GM18519 (cell line): ENCODE results near the gene RPL37A.
"Not testable (repeated sequence)": the region's sequence is repeated elsewhere in the genome, so short reads cannot be mapped to it uniquely, and the experiment has no call there.

ENCODE experiments used
- ATAC-seq: cut with Tn5 transposase; IDR thresholded peaks from one replicate; pipeline ENCODE4 v1.9.1; 2021; ENCODE audit warnings: mild to moderate bottlenecking, moderate library complexity; ENCODE audit not compliant: unreplicated experiment, low FRiP score

RPL37A gene

DNA sequence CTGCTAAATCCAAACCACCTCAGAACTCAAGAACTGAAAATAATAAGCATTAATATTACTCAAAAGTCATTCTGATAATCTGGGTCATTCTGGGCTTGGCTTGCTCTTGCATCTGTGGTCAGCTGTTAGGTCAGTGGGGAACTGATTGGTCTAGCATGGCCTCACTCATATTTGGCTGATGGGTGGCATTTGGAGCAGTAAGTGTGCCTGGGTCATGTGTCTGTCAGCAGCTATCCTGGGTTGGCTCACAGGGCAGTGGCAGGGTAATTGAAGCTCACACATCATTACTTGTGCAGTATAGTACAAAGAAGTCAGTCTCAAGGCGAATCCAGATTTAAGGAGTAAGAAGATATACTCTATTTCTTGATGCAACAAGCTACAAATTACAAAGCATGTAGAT lies 9.6 kb downstream of the RPL37A start:
- ATAC-seq, result no peak

- ATAC-seq, result no peak
These were observed 18.2 kb downstream of the RPL37A start for GRCh38 chr2:216516730-216517350.

DNA sequence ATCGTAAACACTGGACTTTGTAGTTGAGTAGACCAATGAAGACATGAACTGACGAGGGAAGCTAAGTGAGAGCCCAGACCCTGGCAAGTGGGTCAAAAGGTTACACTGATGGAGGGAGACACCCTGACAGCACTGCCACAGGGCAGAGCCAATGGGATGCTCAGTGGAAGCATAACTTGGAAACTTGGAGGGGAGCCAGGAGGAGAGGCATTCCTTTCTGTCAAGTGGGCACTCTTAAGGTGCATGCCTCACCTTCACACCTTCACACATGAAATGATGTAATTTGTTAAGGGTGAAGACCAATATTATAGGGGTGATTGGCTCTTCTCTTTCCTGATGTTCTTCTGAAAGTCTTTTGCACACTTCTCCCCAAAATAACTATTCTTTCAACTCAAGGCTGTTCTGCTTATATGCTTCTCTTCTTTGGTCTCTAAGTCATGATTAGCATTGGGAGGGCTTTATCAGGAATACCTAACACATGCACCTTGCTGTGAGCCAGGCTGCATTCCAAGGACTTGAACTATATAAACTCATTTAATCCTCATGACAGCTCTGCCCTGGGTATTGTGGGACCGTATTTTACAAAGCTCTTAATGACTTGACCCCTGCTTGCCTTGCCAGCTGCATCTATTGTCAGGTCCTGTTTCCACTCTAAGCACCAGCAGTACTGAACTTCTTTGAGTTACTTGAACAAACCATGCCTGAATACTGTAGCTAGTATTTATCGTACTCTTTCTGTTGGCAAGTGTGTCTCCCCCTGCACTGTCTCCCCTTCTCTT lies 19.0 kb downstream of the RPL37A start:
- ATAC-seq, result no peak

DNA sequence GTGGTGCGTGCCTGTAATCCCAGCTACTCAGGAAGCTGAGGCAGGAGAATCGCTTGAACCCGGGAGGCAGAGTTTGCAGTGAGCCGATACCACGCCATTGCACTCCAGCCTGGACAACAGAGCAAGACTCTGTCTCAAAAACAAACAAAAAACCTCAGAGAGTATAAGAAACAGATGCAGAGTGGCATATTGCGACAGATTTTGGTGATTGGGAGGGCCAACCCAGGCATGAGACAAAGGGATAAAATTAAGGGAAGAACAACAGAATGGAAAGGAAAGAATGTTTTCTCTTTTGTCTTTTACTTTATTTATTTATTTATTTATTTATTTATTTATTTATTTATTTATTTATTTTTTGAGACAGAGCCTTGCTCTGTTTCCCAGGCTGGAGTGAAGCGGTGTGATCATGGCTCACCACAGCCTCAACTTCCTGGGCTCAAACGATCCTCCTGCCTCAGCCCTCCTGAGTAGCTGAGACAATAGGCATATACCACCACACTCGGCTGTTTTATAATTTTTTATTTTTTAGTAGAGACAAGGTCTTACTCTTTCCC lies 20.0 kb downstream of the RPL37A start:
- ATAC-seq, result not testable (repeated sequence)

GRCh38 chr2:216519154-216519762 lies 20.6 kb downstream of the RPL37A start:
- no peak for ATAC-seq

GRCh38 chr2:216520112-216520511 lies 21.5 kb downstream of the RPL37A start:
- ATAC-seq, result no peak

GRCh38 chr2:216522892-216523502 lies 24.4 kb downstream of the RPL37A start:
- ATAC-seq, result no peak

GRCh38 chr2:216525972-216526371 lies 27.3 kb downstream of the RPL37A start:
- no peak for ATAC-seq

- no peak for ATAC-seq
These were observed 28.3 kb downstream of the RPL37A start for GRCh38 chr2:216526939-216527338.

DNA sequence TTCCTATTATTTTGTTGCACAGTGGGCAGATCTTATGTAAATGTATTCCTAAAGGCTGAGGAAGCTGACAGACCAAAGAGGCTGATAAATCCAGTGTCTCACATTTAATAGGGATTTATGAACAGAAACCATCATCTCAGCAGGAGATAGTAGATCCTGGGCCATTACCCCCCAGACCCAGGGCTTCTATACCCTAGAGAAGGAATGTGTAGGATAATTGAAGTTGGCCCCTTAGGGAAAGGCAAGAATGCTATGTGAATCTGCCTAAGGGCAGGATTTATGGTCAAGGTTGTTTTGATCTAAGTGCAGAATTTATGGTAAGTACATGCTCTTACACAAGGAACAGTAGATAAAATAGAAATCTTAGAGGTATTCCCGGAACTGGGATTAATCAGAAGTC lies 29.0 kb downstream of the RPL37A start:
- ATAC-seq, result no peak

- ATAC-seq, result no peak
These were observed 33.9 kb downstream of the RPL37A start for GRCh38 chr2:216532562-216532961.

DNA sequence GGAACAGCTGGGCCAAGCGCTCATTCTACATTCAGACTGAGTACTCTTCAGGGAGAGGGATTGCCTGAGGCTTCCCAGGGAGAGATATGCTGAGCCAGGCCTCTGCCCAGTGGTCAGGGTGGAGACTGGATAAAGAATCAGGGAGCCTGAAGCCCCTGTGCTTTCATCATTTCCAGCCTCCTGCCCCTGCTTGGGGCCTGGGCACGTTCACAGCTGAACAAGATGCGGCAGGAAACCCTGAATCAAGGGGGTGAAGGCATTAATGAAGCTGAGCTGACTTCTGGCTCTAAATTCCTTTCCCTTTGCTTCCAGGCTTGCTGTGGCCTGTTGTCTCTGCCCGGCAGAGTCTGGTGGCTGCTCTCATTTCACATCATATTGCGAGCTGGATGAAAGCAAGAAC lies 35.0 kb downstream of the RPL37A start:
- no peak for ATAC-seq

DNA sequence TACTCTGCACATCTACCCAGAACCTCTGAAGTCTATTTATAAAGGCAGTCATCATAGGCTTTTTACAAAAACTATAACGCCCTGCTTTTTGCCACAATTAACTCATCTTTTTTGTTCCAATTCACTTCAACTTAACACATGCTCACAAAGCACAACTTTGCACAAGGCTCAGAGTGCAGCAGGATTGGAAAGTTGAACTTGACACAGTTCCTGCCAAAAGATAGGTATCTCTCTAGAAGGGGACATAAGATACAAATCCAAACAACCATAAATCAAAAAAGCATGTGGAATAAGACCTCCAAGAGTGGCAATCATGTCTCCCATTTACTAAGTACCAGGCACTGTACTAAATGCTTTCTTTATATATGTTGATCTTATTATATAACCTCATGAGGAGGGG lies 36.2 kb downstream of the RPL37A start:
- no peak for ATAC-seq

- ATAC-seq, result no peak
These were observed 36.9 kb downstream of the RPL37A start for GRCh38 chr2:216535454-216535995.

DNA sequence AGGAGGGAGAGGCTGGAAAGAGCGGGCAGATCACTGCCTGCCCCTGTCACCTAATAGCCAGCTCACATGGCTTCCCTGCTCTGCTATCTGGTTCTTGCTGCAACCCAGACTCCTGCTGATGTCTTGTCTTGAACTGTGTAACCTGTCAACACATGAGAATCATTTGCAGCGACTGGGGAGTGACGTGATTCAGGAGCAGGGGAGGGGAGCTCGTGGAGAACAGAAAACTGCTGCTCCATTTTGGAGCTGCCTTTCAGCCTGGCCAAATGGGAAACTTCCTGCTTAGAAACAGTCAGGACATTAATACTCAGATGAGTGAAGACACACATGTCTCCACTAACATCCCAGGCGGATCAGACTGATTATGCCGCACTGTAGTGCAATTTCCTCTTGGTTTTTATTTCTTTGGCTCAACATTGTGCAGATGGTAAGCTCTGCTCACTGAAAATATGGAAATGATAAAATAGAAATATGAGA lies 38.1 kb downstream of the RPL37A start:
- no peak for ATAC-seq

DNA sequence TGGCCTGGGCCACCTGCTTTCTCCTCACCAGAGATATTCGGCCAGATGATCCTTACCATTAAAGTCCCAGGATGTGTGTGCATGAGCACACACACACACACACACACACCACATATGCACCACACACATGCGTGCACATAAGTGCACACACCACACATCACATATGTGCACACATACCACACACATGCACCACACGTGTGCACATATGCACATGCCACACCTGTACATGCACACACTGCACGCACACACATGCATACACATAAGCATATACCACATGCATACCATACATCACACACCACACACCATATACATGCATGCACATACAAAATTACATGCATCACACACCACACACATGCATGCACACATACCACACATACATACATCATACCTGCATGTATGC lies 38.7 kb downstream of the RPL37A start:
- ATAC-seq, result no peak

GRCh38 chr2:216538538-216538937 lies 39.9 kb downstream of the RPL37A start:
- no peak for ATAC-seq

DNA sequence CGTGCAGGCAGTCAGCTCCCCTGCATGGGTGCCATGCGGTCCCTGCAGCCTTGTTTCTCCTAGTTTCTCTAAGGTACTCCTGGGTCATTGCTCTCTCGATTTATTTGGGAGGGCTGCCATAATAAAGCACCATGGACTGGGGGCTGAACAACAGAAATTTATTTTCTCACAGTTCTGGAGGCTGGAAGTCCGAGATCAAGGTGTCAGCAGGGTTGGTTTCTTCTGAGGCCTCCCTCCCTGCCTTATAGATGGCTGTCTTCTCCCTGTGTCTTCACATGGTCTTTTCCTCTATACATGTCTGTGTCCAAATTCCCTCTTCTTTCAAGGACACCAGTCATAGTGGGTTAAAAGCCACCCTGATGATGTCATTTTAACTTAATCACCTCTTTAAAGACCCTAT lies 40.5 kb downstream of the RPL37A start:
- no peak for ATAC-seq

DNA sequence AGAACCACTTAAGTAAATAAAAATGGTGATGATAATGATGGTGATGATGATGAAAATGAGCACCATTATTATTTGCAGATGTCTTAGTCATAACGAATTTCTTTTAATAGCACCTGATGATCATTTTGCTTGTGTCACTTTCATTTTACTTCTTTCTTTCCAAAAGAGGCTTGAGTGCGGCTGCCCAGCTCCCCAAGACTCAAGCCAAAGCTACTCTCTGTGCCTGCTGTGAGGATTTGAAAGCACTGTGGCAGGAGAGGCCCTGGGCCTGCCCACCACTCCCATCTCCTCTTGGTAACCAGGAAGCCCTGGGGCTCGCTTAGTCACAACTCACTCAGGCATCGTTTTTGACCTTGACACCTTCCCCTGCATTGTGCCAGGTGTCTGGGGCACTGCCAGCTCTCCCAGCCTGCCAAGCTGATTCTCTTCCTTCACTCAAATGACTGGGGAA lies 41.2 kb downstream of the RPL37A start:
- ATAC-seq, result peak; percentile 56

- ATAC-seq, result no peak
These were observed 42.3 kb downstream of the RPL37A start for GRCh38 chr2:216540920-216541319.

DNA sequence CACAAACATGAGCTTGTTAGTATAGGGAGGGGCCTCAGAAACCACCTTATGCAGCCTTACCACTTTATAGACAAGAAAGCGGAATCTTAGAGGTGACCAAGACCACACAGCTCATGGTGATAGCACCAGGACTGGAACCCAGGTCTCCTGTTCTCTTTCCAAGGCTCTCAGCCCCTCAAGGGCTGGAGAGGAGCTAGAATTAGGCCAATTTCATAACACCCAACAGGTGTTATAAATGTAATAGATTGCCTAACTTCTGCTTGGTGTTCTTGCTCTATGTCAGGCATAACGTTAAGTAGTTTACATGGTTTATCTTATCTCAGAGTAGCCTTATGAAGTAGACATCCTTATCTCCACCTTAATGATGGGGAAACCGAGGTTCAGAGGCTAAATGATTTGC lies 42.9 kb downstream of the RPL37A start:
- ATAC-seq, result no peak
